H1 (cell line): ENCODE data around the gene COQ8B. TPM values are rescaled to one million over a fixed set of nuclear protein-coding genes. Genes with fewer than 3 reads are reported as not detected.

ENCODE experiments used
- CTCF ChIA-PET: fragments of 300-600 bp; sonication (Branson Sonifier 250); formaldehyde crosslinking; loops from one replicate; lab custom pipeline; 2021; ENCODE audit not compliant: partially characterized antibody; lab: Charles Lee
- POLR2A ChIA-PET: fragments of 300-600 bp; sonication (Branson Sonifier 250); formaldehyde crosslinking; loops from one replicate; lab custom pipeline; 2021; ENCODE audit warnings: inconsistent platforms; ENCODE audit not compliant: partially characterized antibody; lab: Charles Lee
- DNase-seq, 2 experiments: peaks; one replicate each; pipeline versions ENCODE4 v3.0.0 to v3.0.0-alpha.2; 2010 to 2022; ENCODE audit warnings: low spot score in 2 of 2, low read depth in 1 of 2, mixed read lengths in 1 of 2
- FAIRE-seq: peaks from 2 replicates; lab custom pipeline; 2011; peaks lifted over from hg19 to GRCh38; lab: Jason Lieb, UNC
- H2AFZ ChIP-seq: 2 replicates; pipeline ENCODE4 v1.8.1; 2012; ENCODE audit warnings: low read length, inconsistent platforms
- H2AK5ac ChIP-seq: 2 replicates; pipeline ENCODE4 v1.6.1; 2013; ENCODE audit warnings: low read depth, low read length
- H2BK120ac ChIP-seq: replicated peaks from 2 replicates; pipeline ENCODE3; 2013; ENCODE audit warnings: low read depth, low read length, inconsistent platforms
- H2BK12ac ChIP-seq: 2 replicates; pipeline ENCODE4 v1.6.1; 2013; ENCODE audit warnings: low read depth, low read length
- H2BK15ac ChIP-seq: 2 replicates; pipeline ENCODE4 v1.6.1; 2013; ENCODE audit warnings: low read length
- H2BK20ac ChIP-seq: 2 replicates; pipeline ENCODE4 v1.6.1; 2013; ENCODE audit warnings: low read length
- H2BK5ac ChIP-seq: 2 replicates; pipeline ENCODE4 v1.6.1; 2013; ENCODE audit warnings: low read depth, low read length
- H3K14ac ChIP-seq: 2 replicates; pipeline ENCODE4 v1.6.1; 2013; ENCODE audit warnings: inconsistent platforms; ENCODE audit not compliant: insufficient read length
- H3K18ac ChIP-seq: 2 replicates; pipeline ENCODE4 v1.6.1; 2013; ENCODE audit warnings: low read length; ENCODE audit errors: extremely low read depth
- H3K23ac ChIP-seq: 2 replicates; pipeline ENCODE4 v1.6.1; 2013; ENCODE audit warnings: inconsistent platforms; ENCODE audit not compliant: insufficient read length
- H3K23me2 ChIP-seq: 2 replicates; pipeline ENCODE4 v1.6.1; 2013; ENCODE audit warnings: low read depth, low read length
- H3K27ac ChIP-seq: 2 replicates; pipeline ENCODE4 v1.6.1; 2011; ENCODE audit warnings: low read depth, low read length, inconsistent platforms
- H3K27me3 ChIP-seq, 4 experiments: replicated peaks in 1 of 4; 1 replicate in 1 of 4; 2 replicates in 3 of 4; pipeline versions ENCODE4 v1.6.1 to v1.8.1; 2011 to 2013; ENCODE audit warnings: low read length in 3 of 4, mild to moderate bottlenecking in 3 of 4, inconsistent platforms in 2 of 4, mixed read lengths in 2 of 4, moderate library complexity in 1 of 4; ENCODE audit not compliant: control insufficient read depth in 3 of 4, insufficient read depth in 3 of 4; ENCODE audit errors: extremely low read depth in 1 of 4
- H3K36me3 ChIP-seq, 4 experiments: 2 replicates each; pipeline versions ENCODE4 v1.6.1 to v1.8.1; 2011 to 2013; ENCODE audit warnings: mild to moderate bottlenecking in 4 of 4, low read length in 3 of 4, moderate library complexity in 2 of 4, control low read depth in 1 of 4, inconsistent platforms in 1 of 4; ENCODE audit not compliant: insufficient read depth in 4 of 4, control insufficient read depth in 2 of 4
- H3K4ac ChIP-seq: replicated peaks from 2 replicates; pipeline ENCODE3; 2013; ENCODE audit warnings: low read length, low read depth, mixed read lengths, inconsistent platforms; ENCODE audit not compliant: insufficient read length
- H3K4me1 ChIP-seq, 4 experiments: replicated peaks in 1 of 4; 1 replicate in 1 of 4; 2 replicates in 3 of 4; pipeline versions ENCODE4 v1.6.1 to v1.8.1; 2011 to 2013; ENCODE audit warnings: low read length in 3 of 4, inconsistent platforms in 2 of 4, mixed read lengths in 1 of 4; ENCODE audit not compliant: insufficient read depth in 4 of 4, control insufficient read depth in 3 of 4
- H3K4me2 ChIP-seq, 2 experiments: 2 replicates each; pipeline versions ENCODE4 v1.6.1 to v1.8.1; 2011 to 2013; ENCODE audit warnings: low read depth in 2 of 2, low read length in 2 of 2, control low read depth in 1 of 2, inconsistent platforms in 1 of 2, mild to moderate bottlenecking in 1 of 2; ENCODE audit not compliant: insufficient read depth in 1 of 2
- H3K4me3 ChIP-seq, 4 experiments: fragments of 200-600, 300-600 bp in 1 of 4; sonication (generic), shearing (Covaris generic), sonication (Bioruptor Twin) in 1 of 4; 2 replicates each; pipeline versions ENCODE4 v1.5.1 to v1.8.1; 2011 to 2016; ENCODE audit warnings: low read length in 4 of 4, low read depth in 3 of 4, control low read depth in 2 of 4, inconsistent platforms in 2 of 4, mild to moderate bottlenecking in 2 of 4, mixed read lengths in 1 of 4, moderate library complexity in 1 of 4; ENCODE audit not compliant: insufficient read depth in 2 of 4; ENCODE audit errors: extremely low read depth in 1 of 4
- H3K56ac ChIP-seq: replicated peaks from 2 replicates; pipeline ENCODE3; 2013; ENCODE audit warnings: low read depth, mild to moderate bottlenecking, mixed read lengths, low read length, inconsistent platforms; ENCODE audit not compliant: insufficient read length
- H3K79me1 ChIP-seq: 2 replicates; pipeline ENCODE4 v1.6.1; 2013; ENCODE audit warnings: low read depth, low read length, control low read depth
- H3K79me2 ChIP-seq, 2 experiments: 2 replicates each; pipeline versions ENCODE4 v1.6.1 to v1.8.1; 2012 to 2013; ENCODE audit warnings: low read length in 2 of 2, mild to moderate bottlenecking in 2 of 2, inconsistent platforms in 1 of 2; ENCODE audit not compliant: insufficient read depth in 2 of 2, control insufficient read depth in 1 of 2
- H3K9ac ChIP-seq, 4 experiments: replicated peaks in 1 of 4; 1 replicate in 1 of 4; 2 replicates in 3 of 4; pipeline versions ENCODE4 v1.6.1 to v1.8.1; 2011 to 2013; ENCODE audit warnings: low read depth in 3 of 4, low read length in 3 of 4, control low read depth in 2 of 4, mild to moderate bottlenecking in 2 of 4, moderate library complexity in 2 of 4, inconsistent platforms in 1 of 4; ENCODE audit errors: extremely low read depth in 1 of 4
- H3K9me3 ChIP-seq, 2 experiments: 2 replicates each; pipeline versions ENCODE4 v1.6.1 to v1.8.1; 2012 to 2013; ENCODE audit warnings: mild to moderate bottlenecking in 2 of 2, moderate library complexity in 2 of 2, control low read depth in 1 of 2, inconsistent platforms in 1 of 2, low read depth in 1 of 2, low read length in 1 of 2, mixed read lengths in 1 of 2; ENCODE audit not compliant: insufficient read depth in 2 of 2
- H4K20me1 ChIP-seq, 2 experiments: replicated peaks in 1 of 2; 2 replicates each; pipeline versions ENCODE3 to v1.8.1; 2011 to 2013; ENCODE audit warnings: inconsistent platforms in 2 of 2, low read length in 2 of 2, mild to moderate bottlenecking in 1 of 2; ENCODE audit not compliant: insufficient read depth in 2 of 2, control insufficient read depth in 1 of 2
- H4K5ac ChIP-seq: 2 replicates; pipeline ENCODE4 v1.6.1; 2013; ENCODE audit warnings: low read length, low read depth, mixed read lengths, inconsistent platforms; ENCODE audit not compliant: insufficient read length
- H4K8ac ChIP-seq: 2 replicates; pipeline ENCODE4 v1.8.0; 2013; ENCODE audit warnings: mild to moderate bottlenecking, moderate library complexity, low read length, inconsistent platforms; ENCODE audit not compliant: insufficient read depth; ENCODE audit errors: extremely low read depth
- H4K91ac ChIP-seq: replicated peaks from 2 replicates; pipeline ENCODE3; 2013; ENCODE audit warnings: low read length, mixed read lengths, inconsistent platforms; ENCODE audit not compliant: insufficient read length
- CHD2 ChIP-seq: IDR thresholded peaks from 2 replicates; pipeline ENCODE4 v1.6.1; 2012; ENCODE audit warnings: low read length, improper control_type of control experiment
- WGBS, 2 experiments: shearing (Covaris generic) in 1 of 2; methylation state at CpG; one replicate each; pipeline versions ENCODE4 v1.1.6 to v1.1.7; 2013 to 2015; ENCODE audit warnings: low lambda C conversion rate in 2 of 2, mixed read lengths in 2 of 2, inconsistent platforms in 1 of 2, low coverage in 1 of 2, missing lambda C conversion rate in 1 of 2; ENCODE audit not compliant: insufficient replicate concordance in 2 of 2, insufficient coverage in 1 of 2, insufficient read length in 1 of 2; ENCODE audit errors: extremely low coverage in 1 of 2, missing lambda C conversion rate in 1 of 2; 5-methylcytosine and 5-hydroxymethylcytosine counted together
- polyA plus RNA-seq, 7 experiments: library from polyadenylated mRNA; depleted of rRNA in 3 of 7; stranded (reverse) in 5 of 7; unstranded in 2 of 7; fragments of >200 nt in 5 of 7; fragments of 200-250 nt in 2 of 7; gene quantifications; 1 replicate in 5 of 7; 2 replicates in 1 of 7; 4 replicates in 1 of 7; pipeline versions ENCODE4 v1.2.1 to v1.2.3, GENCODE V29; 2011 to 2013; ENCODE audit warnings: missing spikeins in 2 of 7, mixed read lengths in 2 of 7
- total RNA-seq: library from RNA; stranded (reverse); fragmentation: NEBNext Ultra II Directional; extraction: Animal tissue kit (Norgen Biotek cat#: 25700); gene quantifications from 2 replicates; pipeline ENCODE4 v1.2.1, GENCODE V29; 2021

The COQ8B gene
- total and polyA plus RNA-seq, 2 of the 8 experiments (the other 6 are each of a cell fraction or from before 2014, with no cell fraction given), result 41.7 to 46.1 TPM

DNA sequence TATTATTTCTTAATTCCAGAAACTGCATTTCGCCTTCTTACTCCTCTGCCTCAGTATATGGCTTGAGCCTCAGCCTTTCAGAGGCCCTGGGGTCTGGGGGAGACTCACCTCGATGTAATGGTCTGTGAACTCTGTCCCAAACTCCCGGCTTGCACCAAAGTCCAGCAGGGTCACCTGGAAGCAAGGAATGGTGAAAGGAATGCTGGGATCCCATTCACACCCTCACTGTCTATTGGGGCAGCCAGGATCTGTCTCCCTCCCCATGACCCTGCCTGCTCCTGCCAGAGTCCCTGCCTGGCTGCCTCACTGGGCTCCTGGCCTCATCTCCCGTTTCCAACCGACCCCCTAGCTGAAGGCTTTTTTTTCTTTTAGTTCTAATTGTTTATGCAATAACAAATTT, 20.8 kb downstream of the COQ8B start:
- Histone ChIP-seq H3K27ac (no peak overlapping the region), H3K4me2 (no peak overlapping the region), H2AFZ (no peak overlapping the region), H3K23ac (no peak overlapping the region), H3K23me2 (peaks cover under 1% of the 10 kb centered on the region; the same call in 1 of the 2 replicates), H2BK15ac (no peak overlapping the region), H2BK120ac (no peak overlapping the region), H2BK12ac (no peak overlapping the region), H3K56ac (no peak overlapping the region), H3K79me2 (no peaks in the 10 kb centered on the region), H4K91ac (no peak overlapping the region), H3K9ac (no peak overlapping the region), H4K5ac (no peak overlapping the region), H2AK5ac (no peak overlapping the region), H3K79me1 (peaks cover 3% of the 10 kb centered on the region; the same call in 1 of the 2 replicates), H3K4me3 (no peak overlapping the region), H3K14ac (no peak overlapping the region), H3K9me3 (no peaks in the 10 kb centered on the region), H4K8ac (no peak overlapping the region), H2BK5ac (no peak overlapping the region), H3K27me3 (no peaks in the 10 kb centered on the region), H3K18ac (no peak overlapping the region), H3K4ac (no peak overlapping the region), H2BK20ac (no peak overlapping the region), H3K4me1 (peaks cover 0 to 13% (median 9%) of the 10 kb centered on the region in 4 experiments; a peak in 6 of 7 replicates), H4K20me1 (peaks cover 0 to 2% of the 10 kb centered on the region in 2 experiments), H3K36me3 (peaks cover 5 to 21% (median 12%) of the 10 kb centered on the region in 4 experiments; a peak in 6 of 8 replicates)
- ChIA-PET CTCF (interaction anchor here (0.7 kb wide), 1 partner anchor 324 kb away, joined by 3 read pairs; no protein-coding TSS in a partner anchor), POLR2A (interaction anchor here (1.3 kb wide), 1 partner anchor 15 kb away, joined by 4 read pairs; no protein-coding TSS in a partner anchor)
- no peak for TF ChIP-seq CHD2
- no peak for FAIRE-seq
- no peak for DNase-seq
- WGBS, 2 experiments, result 89% methylated on average over 5 of the region's 5 CpGs; no CpG with 5 or more reads in 1 of the 2 experiments
